ENCODE measurements around the gene CTRL.
"Not testable (repeated sequence)": the region's sequence is repeated elsewhere in the genome, so short reads cannot be mapped to it uniquely, and the experiment has no call there.

Gene CTRL

GRCh38 chr16:67919622-67920221 lies 11.9 kb downstream of the CTRL start:
- Histone ChIP-seq H3K27me3 (ENCODE audit: insufficient read depth, low read length) (no peaks in the 10 kb centered on the region), H3K9ac (ENCODE audit: low read depth, low read length) (no peak overlapping the region), H3K27ac (ENCODE audit: low read depth, low read length) (no peak overlapping the region), H3K9me3 (ENCODE audit: insufficient read depth, low read depth, low read length) (no peaks in the 10 kb centered on the region), H3K36me3 (ENCODE audit: insufficient read depth, low read length) (peaks cover 8% of the 10 kb centered on the region), H3K4me3 (ENCODE audit: low read length) (no peak overlapping the region), H3K4me1 (ENCODE audit: insufficient read depth, low read length) (peaks cover 12% of the 10 kb centered on the region)
- WGBS: 96% methylated on average over 6 of the region's 6 CpGs

DNA sequence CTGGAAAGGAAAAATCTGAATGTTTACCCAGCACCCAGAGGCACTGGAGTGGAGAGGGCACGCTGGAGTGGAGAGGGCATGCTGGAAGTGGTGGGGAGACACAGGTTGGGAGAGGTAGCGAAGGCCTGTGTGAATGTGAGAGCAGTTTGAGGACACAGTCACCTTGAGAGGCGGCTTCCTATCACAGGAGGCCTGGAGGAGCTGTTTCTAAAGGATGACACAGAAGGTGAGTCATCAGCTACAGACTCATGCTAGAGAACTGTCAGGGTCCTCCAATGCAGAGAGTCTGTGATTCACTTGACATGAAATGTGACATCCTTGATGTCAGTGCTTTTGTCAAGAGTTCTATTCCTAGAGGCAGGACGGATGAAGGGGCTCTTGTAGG lies 13.8 kb downstream of the CTRL start:
- Histone ChIP-seq H3K4me3 (ENCODE audit: low read length) (no peak overlapping the region), H3K9me3 (ENCODE audit: insufficient read depth, low read depth, low read length) (no peaks in the 10 kb centered on the region), H3K36me3 (ENCODE audit: insufficient read depth, low read length) (peaks cover 8% of the 10 kb centered on the region), H3K27me3 (ENCODE audit: insufficient read depth, low read length) (no peaks in the 10 kb centered on the region), H3K4me1 (ENCODE audit: insufficient read depth, low read length) (peaks cover 14% of the 10 kb centered on the region), H3K9ac (ENCODE audit: low read depth, low read length) (no peak overlapping the region), H3K27ac (ENCODE audit: low read depth, low read length) (no peak overlapping the region)
- 83% methylated on average over 4 of the region's 4 CpGs for WGBS

- H3K9me3 ChIP-seq (ENCODE audit: insufficient read depth, low read depth, low read length): no peaks in the 10 kb centered on the region
- no peak overlapping the region for H3K27ac ChIP-seq (ENCODE audit: low read depth, low read length)
- no peak overlapping the region for H3K9ac ChIP-seq (ENCODE audit: low read depth, low read length)
- peaks cover 8% of the 10 kb centered on the region for H3K36me3 ChIP-seq (ENCODE audit: insufficient read depth, low read length)
- H3K4me3 ChIP-seq (ENCODE audit: low read length): no peak overlapping the region
- H3K27me3 ChIP-seq (ENCODE audit: insufficient read depth, low read length): no peaks in the 10 kb centered on the region
- 87% methylated on average over 6 of the region's 6 CpGs for WGBS
- peaks cover 14% of the 10 kb centered on the region for H3K4me1 ChIP-seq (ENCODE audit: insufficient read depth, low read length)
Observed at GRCh38 chr16:67917140-67917851, 14.4 kb downstream of the CTRL start.

GRCh38 chr16:67915831-67916723 lies 15.6 kb downstream of the CTRL start:
- Histone ChIP-seq H3K27ac (ENCODE audit: low read depth, low read length) (no peak overlapping the region), H3K36me3 (ENCODE audit: insufficient read depth, low read length) (peaks cover 17% of the 10 kb centered on the region), H3K4me3 (ENCODE audit: low read length) (no peak overlapping the region), H3K4me1 (ENCODE audit: insufficient read depth, low read length) (peaks cover 14% of the 10 kb centered on the region), H3K9ac (ENCODE audit: low read depth, low read length) (0 out of 2 replicates have a peak overlapping the region, but pooled peaks have one; percentile 8), H3K9me3 (ENCODE audit: insufficient read depth, low read depth, low read length) (no peaks in the 10 kb centered on the region), H3K27me3 (ENCODE audit: insufficient read depth, low read length) (no peaks in the 10 kb centered on the region)
- 86% methylated on average over 7 of the region's 7 CpGs for WGBS

GRCh38 chr16:67915496-67915769 lies 16.2 kb downstream of the CTRL start:
- H3K4me3 ChIP-seq (ENCODE audit: low read length); H3K9me3 ChIP-seq (ENCODE audit: insufficient read depth, low read depth, low read length); H3K27ac ChIP-seq (ENCODE audit: low read depth, low read length); H3K27me3 ChIP-seq (ENCODE audit: insufficient read depth, low read length); H3K9ac ChIP-seq (ENCODE audit: low read depth, low read length): not testable (repeated sequence)
- WGBS: no CpG with 5 or more reads among the region's 2 CpGs
- H3K36me3 ChIP-seq (ENCODE audit: insufficient read depth, low read length): peaks cover 17% of the 10 kb centered on the region
- peaks cover 14% of the 10 kb centered on the region for H3K4me1 ChIP-seq (ENCODE audit: insufficient read depth, low read length)

DNA sequence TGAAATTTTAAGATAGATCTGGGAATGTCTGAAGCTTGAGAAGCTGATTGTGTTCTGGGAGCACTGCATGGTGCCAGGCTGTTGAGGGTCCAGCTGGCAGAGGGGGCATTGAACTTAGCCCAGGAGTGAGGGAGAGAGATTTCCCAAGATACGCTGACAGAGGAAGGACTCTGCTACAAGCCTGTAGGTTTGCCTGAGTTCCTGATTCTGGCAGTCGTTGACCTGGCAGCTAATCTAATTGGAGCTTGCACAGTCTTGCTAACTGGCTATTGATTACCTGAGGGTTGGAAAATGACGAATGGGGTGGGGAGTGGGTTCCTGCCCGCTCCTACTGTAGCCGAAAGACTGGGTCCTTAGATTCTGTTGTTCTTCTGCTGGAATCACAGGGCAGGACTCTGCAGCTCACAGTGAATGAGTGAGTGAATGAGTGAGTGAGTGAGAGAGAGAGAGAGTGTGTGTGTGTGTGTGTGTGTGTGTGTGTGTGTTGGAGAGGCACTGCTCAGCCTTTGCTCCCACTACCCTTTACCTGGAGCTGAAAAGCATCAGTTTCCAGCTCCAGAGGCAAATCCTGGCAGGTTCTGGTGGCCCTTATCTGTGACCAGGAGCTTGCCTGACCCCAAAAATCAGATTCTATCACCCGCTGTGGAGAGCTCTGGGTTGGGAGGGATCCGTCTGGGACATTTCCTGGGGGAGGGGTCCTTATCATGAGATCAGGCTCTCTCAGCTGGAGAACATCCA lies 16.7 kb downstream of the CTRL start:
- Histone ChIP-seq H3K9ac (ENCODE audit: low read depth, low read length) (peak overlapping the region; percentile 3; the same call in 1 of the 2 replicates), H3K27ac (ENCODE audit: low read depth, low read length) (no peak overlapping the region)

DNA sequence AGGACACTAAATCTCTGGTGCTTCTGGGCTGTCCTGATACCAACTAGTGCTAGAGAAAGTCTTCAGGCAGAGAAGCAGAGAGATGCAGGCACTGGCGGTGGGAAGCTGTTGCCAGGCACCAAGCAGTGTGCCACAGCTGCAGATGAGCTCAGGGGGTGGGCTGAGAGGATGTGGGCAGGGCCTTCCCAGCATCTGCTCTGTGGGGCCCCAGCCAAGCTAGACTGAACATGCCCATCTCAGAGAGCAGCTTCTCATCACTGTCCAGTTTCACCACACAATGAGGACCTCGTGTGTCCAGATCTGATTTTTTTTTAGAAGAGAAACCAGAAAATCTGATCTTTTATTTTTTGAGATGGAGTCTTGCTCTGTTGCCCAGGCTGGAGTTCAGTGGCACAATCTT lies 21.5 kb downstream of the CTRL start:
- Histone ChIP-seq H3K4me3 (ENCODE audit: low read length) (no peak overlapping the region), H3K9ac (ENCODE audit: low read depth, low read length) (no peak overlapping the region), H3K9me3 (ENCODE audit: insufficient read depth, low read depth, low read length) (no peaks in the 10 kb centered on the region), H3K27me3 (ENCODE audit: insufficient read depth, low read length) (no peaks in the 10 kb centered on the region), H3K27ac (ENCODE audit: low read depth, low read length) (no peak overlapping the region), H3K4me1 (ENCODE audit: insufficient read depth, low read length) (peaks cover 6% of the 10 kb centered on the region), H3K36me3 (ENCODE audit: insufficient read depth, low read length) (peaks cover 26% of the 10 kb centered on the region)
- 91% methylated on average over 2 of the region's 2 CpGs for WGBS

More for the DNA sequence above, 16.7 kb downstream of the CTRL start:
- Histone ChIP-seq H3K27me3 (ENCODE audit: insufficient read depth, low read length) (no peaks in the 10 kb centered on the region), H3K4me3 (ENCODE audit: low read length) (no peak overlapping the region), H3K9me3 (ENCODE audit: insufficient read depth, low read depth, low read length) (no peaks in the 10 kb centered on the region), H3K36me3 (ENCODE audit: insufficient read depth, low read length) (peaks cover 19% of the 10 kb centered on the region), H3K4me1 (ENCODE audit: insufficient read depth, low read length) (peaks cover 14% of the 10 kb centered on the region)
- WGBS: 73% methylated on average over 6 of the region's 7 CpGs

GRCh38 chr16:67909056-67909742 lies 22.5 kb downstream of the CTRL start:
- H3K27ac ChIP-seq (ENCODE audit: low read depth, low read length): no peak overlapping the region
- 97% methylated on average over 36 of the region's 36 CpGs for WGBS
- no peaks in the 10 kb centered on the region for H3K4me1 ChIP-seq (ENCODE audit: insufficient read depth, low read length)
- no peaks in the 10 kb centered on the region for H3K27me3 ChIP-seq (ENCODE audit: insufficient read depth, low read length)
- no peaks in the 10 kb centered on the region for H3K9me3 ChIP-seq (ENCODE audit: insufficient read depth, low read depth, low read length)
- no peak overlapping the region for H3K9ac ChIP-seq (ENCODE audit: low read depth, low read length)
- no peak overlapping the region for H3K4me3 ChIP-seq (ENCODE audit: low read length)
- H3K36me3 ChIP-seq (ENCODE audit: insufficient read depth, low read length): peaks cover 26% of the 10 kb centered on the region

DNA sequence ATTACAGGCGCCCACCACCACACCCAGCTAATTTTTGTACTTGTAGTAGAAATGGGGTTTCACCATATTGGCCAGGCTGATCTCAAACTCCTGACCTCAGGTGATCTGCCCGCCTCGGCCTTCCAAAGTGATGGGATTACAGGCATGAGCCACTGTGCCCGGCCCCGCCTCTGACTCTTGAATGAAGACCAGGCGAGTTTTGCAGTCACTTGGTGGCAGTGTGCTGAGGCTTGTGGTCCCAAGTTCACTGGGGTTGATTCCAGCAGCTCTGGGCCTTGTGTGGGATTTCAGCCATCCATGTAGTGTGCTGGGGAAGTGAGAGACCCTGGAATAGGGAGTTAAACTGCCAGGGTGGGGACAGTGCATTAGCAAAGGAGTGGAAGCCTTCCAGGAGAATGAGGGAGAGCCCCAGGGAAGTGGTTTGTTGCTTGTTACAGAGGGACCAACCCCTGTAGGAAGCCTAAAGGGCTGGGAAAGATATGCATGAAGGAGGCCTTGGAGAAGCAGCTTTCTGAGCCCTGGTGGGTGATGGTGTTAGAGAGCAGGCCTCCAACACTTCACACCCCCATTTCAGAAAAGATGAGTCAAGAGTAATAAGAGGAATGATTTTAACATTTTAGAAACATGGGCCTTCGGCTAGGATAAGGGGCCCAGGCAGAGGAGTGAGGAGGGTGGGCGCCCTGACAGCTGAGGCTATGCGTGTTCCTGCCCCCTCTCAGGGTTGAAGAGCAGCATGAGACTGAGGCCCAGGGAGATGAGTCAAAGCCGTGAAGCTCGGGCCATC lies 24.1 kb downstream of the CTRL start:
- 92% methylated on average over 11 of the region's 11 CpGs for WGBS
- Histone ChIP-seq H3K9ac (ENCODE audit: low read depth, low read length) (no peak overlapping the region), H3K4me3 (ENCODE audit: low read length) (no peak overlapping the region), H3K9me3 (ENCODE audit: insufficient read depth, low read depth, low read length) (no peaks in the 10 kb centered on the region), H3K36me3 (ENCODE audit: insufficient read depth, low read length) (peaks cover 26% of the 10 kb centered on the region), H3K27me3 (ENCODE audit: insufficient read depth, low read length) (no peaks in the 10 kb centered on the region), H3K27ac (ENCODE audit: low read depth, low read length) (no peak overlapping the region), H3K4me1 (ENCODE audit: insufficient read depth, low read length) (no peaks in the 10 kb centered on the region)

GRCh38 chr16:67902831-67903230 lies 28.8 kb downstream of the CTRL start:
- Histone ChIP-seq H3K27me3 (ENCODE audit: insufficient read depth, low read length) (no peaks in the 10 kb centered on the region), H3K9ac (ENCODE audit: low read depth, low read length) (no peak overlapping the region), H3K4me3 (ENCODE audit: low read length) (no peak overlapping the region), H3K27ac (ENCODE audit: low read depth, low read length) (no peak overlapping the region), H3K4me1 (ENCODE audit: insufficient read depth, low read length) (no peaks in the 10 kb centered on the region), H3K9me3 (ENCODE audit: insufficient read depth, low read depth, low read length) (no peaks in the 10 kb centered on the region), H3K36me3 (ENCODE audit: insufficient read depth, low read length) (no peaks in the 10 kb centered on the region)
- 92% methylated on average over 4 of the region's 4 CpGs for WGBS
